T-helper 9 cell (primary cell): ENCODE results near the gene PCDH1.

Experiments used
- DNase-seq: peaks from one replicate; pipeline ENCODE4 v3.0.0-alpha.2; 2020

Gene PCDH1

GRCh38 chr5:141872496-141873356, 5.5 kb downstream of the PCDH1 start:
- no peak for DNase-seq

- no peak for DNase-seq
Measured at GRCh38 chr5:141871870-141872269, 6.3 kb downstream of the PCDH1 start.

GRCh38 chr5:141870871-141871270, 7.3 kb downstream of the PCDH1 start:
- no peak for DNase-seq

- DNase-seq = no peak
Measured at GRCh38 chr5:141870228-141870627, 8.0 kb downstream of the PCDH1 start.

- DNase-seq = no peak
Measured at GRCh38 chr5:141869514-141869913, 8.7 kb downstream of the PCDH1 start.

GRCh38 chr5:141869040-141869439, 9.2 kb downstream of the PCDH1 start:
- DNase-seq = no peak

- DNase-seq = no peak
Measured at GRCh38 chr5:141868541-141868940, 9.7 kb downstream of the PCDH1 start.

GRCh38 chr5:141867651-141868050, 10.6 kb downstream of the PCDH1 start:
- DNase-seq = no peak

- no peak for DNase-seq
Measured at GRCh38 chr5:141867139-141867538, 11.1 kb downstream of the PCDH1 start.

GRCh38 chr5:141866096-141866495, 12.1 kb downstream of the PCDH1 start:
- DNase-seq = no peak

- DNase-seq = no peak
Measured at GRCh38 chr5:141865406-141865805, 12.8 kb downstream of the PCDH1 start.

GRCh38 chr5:141864371-141865370, 13.5 kb downstream of the PCDH1 start:
- DNase-seq = no peak

- DNase-seq = no peak
Measured at GRCh38 chr5:141863569-141864178, 14.5 kb downstream of the PCDH1 start.

- DNase-seq = no peak
Measured at GRCh38 chr5:141862936-141863543, 15.2 kb downstream of the PCDH1 start.

GRCh38 chr5:141861194-141861593, 17.0 kb downstream of the PCDH1 start:
- DNase-seq = no peak

- DNase-seq = no peak
Measured at GRCh38 chr5:141858079-141858765, 20.0 kb downstream of the PCDH1 start.

- DNase-seq = no peak
Measured at GRCh38 chr5:141857226-141857625, 21.0 kb downstream of the PCDH1 start.

- DNase-seq = no peak
Measured at GRCh38 chr5:141856037-141856790, 22.0 kb downstream of the PCDH1 start.

GRCh38 chr5:141855265-141856036, 22.8 kb downstream of the PCDH1 start:
- DNase-seq = no peak

GRCh38 chr5:141853895-141854626, 24.1 kb downstream of the PCDH1 start:
- DNase-seq = no peak
